SK-N-SH (cell line): Measurements from ENCODE around the gene THSD4. TPM values are rescaled to one million over a fixed set of nuclear protein-coding genes. Genes with fewer than 3 reads are reported as not detected.

Experiments
- CTCF ChIA-PET: fragments of 300-600, 350-600 bp; formaldehyde crosslinking; extraction: SDS; loops from one replicate; lab custom pipeline; 2021; lab: Yijun Ruan, JAX
- POLR2A ChIA-PET: fragments of 350-600 bp; sonication (Branson Sonifier 250); formaldehyde crosslinking; extraction: SDS; loops from one replicate; lab custom pipeline; 2020; ENCODE audit warnings: antibody characterized with exemption, inconsistent platforms; lab: Yijun Ruan, JAX
- DNase-seq: peaks from one replicate; pipeline ENCODE4 v3.0.0; 2012
- H2AFZ ChIP-seq: fragments of 200-600 bp; sonication (generic); 2 replicates; pipeline ENCODE4 v1.8.1; 2016; ENCODE audit warnings: antibody characterized with exemption, mild to moderate bottlenecking, low read depth
- H3F3A ChIP-seq: fragments of 200-600 bp; sonication (generic); replicated peaks from 2 replicates; pipeline ENCODE3; 2016; ENCODE audit warnings: antibody characterized with exemption, mild to moderate bottlenecking; ENCODE audit not compliant: insufficient read depth
- H3K27ac ChIP-seq, 2 experiments: fragments of 200-500 bp in 1 of 2; fragments of 200-600 bp in 1 of 2; sonication (Bioruptor generic) in 1 of 2; sonication (generic), shearing (Covaris generic) in 1 of 2; 2 replicates each; pipeline versions ENCODE4 v1.5.1 to v1.6.1; 2014 to 2016; ENCODE audit warnings: low read depth in 2 of 2, inconsistent platforms in 1 of 2, low read length in 1 of 2, mild to moderate bottlenecking in 1 of 2, mixed read lengths in 1 of 2
- H3K27me3 ChIP-seq: fragments of 200-600 bp; sonication (generic), shearing (Covaris generic); 2 replicates; pipeline ENCODE4 v1.6.1; 2016; ENCODE audit warnings: mixed run types; ENCODE audit not compliant: insufficient read depth
- H3K36me3 ChIP-seq, 2 experiments: fragments of 200-500 bp in 1 of 2; fragments of 200-600 bp in 1 of 2; sonication (Bioruptor generic) in 1 of 2; sonication (generic) in 1 of 2; replicated peaks in 1 of 2; 2 replicates each; pipeline versions ENCODE3 to v1.5.1; 2014 to 2016; ENCODE audit warnings: low read length in 1 of 2, mild to moderate bottlenecking in 1 of 2; ENCODE audit not compliant: insufficient read depth in 2 of 2, control insufficient read depth in 1 of 2
- H3K4me1 ChIP-seq, 2 experiments: fragments of 200-500 bp in 1 of 2; fragments of 200-600 bp in 1 of 2; sonication (Bioruptor generic) in 1 of 2; sonication (generic), shearing (Covaris generic) in 1 of 2; 2 replicates each; pipeline versions ENCODE4 v1.5.1 to v1.6.1; 2014 to 2016; ENCODE audit warnings: low read depth in 1 of 2, low read length in 1 of 2, mixed run types in 1 of 2; ENCODE audit not compliant: insufficient read depth in 2 of 2, control insufficient read depth in 1 of 2
- H3K4me2 ChIP-seq: fragments of 200-600 bp; sonication (generic), shearing (Covaris generic); 2 replicates; pipeline ENCODE4 v1.6.1; 2017; ENCODE audit warnings: mixed run types
- H3K4me3 ChIP-seq, 2 experiments: fragments of 200-500 bp in 1 of 2; fragments of 200-600 bp in 1 of 2; sonication (Bioruptor generic) in 1 of 2; sonication (generic), shearing (Covaris generic) in 1 of 2; 2 replicates each; pipeline versions ENCODE4 v1.5.1 to v1.8.1; 2014 to 2016; ENCODE audit warnings: low read depth in 2 of 2, inconsistent platforms in 1 of 2, low read length in 1 of 2, mild to moderate bottlenecking in 1 of 2, mixed read lengths in 1 of 2, moderate library complexity in 1 of 2
- H3K79me2 ChIP-seq: fragments of 200-600 bp; sonication (generic); 2 replicates; pipeline ENCODE4 v1.8.1; 2017; ENCODE audit warnings: mild to moderate bottlenecking; ENCODE audit not compliant: insufficient read depth
- H3K9ac ChIP-seq: fragments of 200-600 bp; sonication (generic); 2 replicates; pipeline ENCODE4 v1.6.1; 2017; ENCODE audit warnings: mixed run types
- H3K9me2 ChIP-seq: fragments of 200-600 bp; sonication (generic); 2 replicates; pipeline ENCODE4 v1.6.1; 2017; ENCODE audit warnings: mixed run types
- H3K9me3 ChIP-seq: fragments of 200-600 bp; sonication (generic); 2 replicates; pipeline ENCODE4 v1.6.1; 2017; ENCODE audit warnings: mixed run types, mild to moderate bottlenecking, moderate library complexity
- H4K20me1 ChIP-seq: fragments of 200-600 bp; sonication (generic); 2 replicates; pipeline ENCODE4 v1.6.1; 2017; ENCODE audit warnings: mild to moderate bottlenecking, mixed run types; ENCODE audit not compliant: insufficient read depth
- ELF1 ChIP-seq: IDR thresholded peaks from 2 replicates; pipeline ENCODE4 v1.4.0; 2012
- FOXJ3 ChIP-seq: sonication (generic); formaldehyde crosslinking; IDR thresholded peaks from 2 replicates; pipeline ENCODE4 v1.5.1; 2020; ENCODE audit warnings: mild to moderate bottlenecking, missing genetic modification reagents
- IRF3 ChIP-seq: fragments of 150-350 bp; IDR thresholded peaks from 2 replicates; pipeline ENCODE4 v1.6.1; 2016; ENCODE audit warnings: mild to moderate bottlenecking, low read depth, low read length
- JUND ChIP-seq: IDR thresholded peaks from 2 replicates; pipeline ENCODE4 v1.4.0; 2012
- MXI1 ChIP-seq: IDR thresholded peaks from 2 replicates; pipeline ENCODE4 v1.6.1; 2012; ENCODE audit warnings: mild to moderate bottlenecking, low read depth, low read length, improper control_type of control experiment
- NFIC ChIP-seq: IDR thresholded peaks from 2 replicates; pipeline ENCODE4 v1.4.0; 2012; ENCODE audit warnings: borderline replicate concordance
- PBX3 ChIP-seq: IDR thresholded peaks from 2 replicates; pipeline ENCODE4; 2012
- RAD21 ChIP-seq: IDR thresholded peaks from 2 replicates; pipeline ENCODE4 v1.6.1; 2012; ENCODE audit warnings: mild to moderate bottlenecking, low read length
- RXRA ChIP-seq: IDR thresholded peaks from 2 replicates; pipeline ENCODE4 v1.4.0; 2012; ENCODE audit warnings: low read depth, mild to moderate bottlenecking, borderline replicate concordance
- SIN3A ChIP-seq: IDR thresholded peaks from 2 replicates; pipeline ENCODE4 v1.6.1; 2012; ENCODE audit warnings: low read depth, mild to moderate bottlenecking, low read length, moderate library complexity, borderline replicate concordance
- SMC3 ChIP-seq: IDR thresholded peaks from 2 replicates; pipeline ENCODE4 v1.6.1; 2012; ENCODE audit warnings: low read depth, low read length, improper control_type of control experiment
- TCF12 ChIP-seq: IDR thresholded peaks from 2 replicates; pipeline ENCODE4 v1.4.0; 2012
- TEAD4 ChIP-seq: IDR thresholded peaks from 2 replicates; pipeline ENCODE4 v1.4.0; 2012; ENCODE audit warnings: mild to moderate bottlenecking, borderline replicate concordance; ENCODE audit not compliant: insufficient read depth
- USF2 ChIP-seq: fragments of 150-350 bp; IDR thresholded peaks from 2 replicates; pipeline ENCODE4 v1.6.1; 2017; ENCODE audit warnings: antibody characterized with exemption, low read length, low read depth, borderline replicate concordance
- YY1 ChIP-seq: IDR thresholded peaks from 2 replicates; pipeline ENCODE4 v1.4.0; 2012; ENCODE audit warnings: low read depth, mild to moderate bottlenecking
- WGBS: methylation state at CpG from one replicate; pipeline ENCODE4 v1.1.6; 2017; ENCODE audit warnings: low lambda C conversion rate; 5-methylcytosine and 5-hydroxymethylcytosine counted together
- polyA plus RNA-seq, 3 experiments: library from polyadenylated mRNA; depleted of rRNA; stranded (reverse); fragments of >200 nt; gene quantifications; 2 replicates each; pipeline ENCODE4 v1.2.3, GENCODE V29; 2012
- TF ChIP-seq, protein P1 (sequence below): IDR thresholded peaks from 2 replicates; pipeline ENCODE4 v1.4.0; 2012; ENCODE audit warnings: low read depth, borderline replicate concordance
- TF ChIP-seq, protein P2 (sequence below): fragments of 200-600 bp; sonication (generic); IDR thresholded peaks from 2 replicates; pipeline ENCODE4 v1.6.1; 2017; ENCODE audit warnings: antibody characterized with exemption, mild to moderate bottlenecking, moderate library complexity

THSD4 gene
- polyA plus RNA-seq, 1 of the 3 experiments (the other 2 are of a cell fraction), result 79.1 TPM

GRCh38 chr15:71530116-71530515, 414.8 kb downstream of the THSD4 start (continued):
- TF ChIP-seq TEAD4 (no peak), MXI1 (no peak), JUND (no peak), NFIC (no peak), TCF12 (no peak), ELF1 (no peak)
- TF ChIP-seq, protein P1, sequence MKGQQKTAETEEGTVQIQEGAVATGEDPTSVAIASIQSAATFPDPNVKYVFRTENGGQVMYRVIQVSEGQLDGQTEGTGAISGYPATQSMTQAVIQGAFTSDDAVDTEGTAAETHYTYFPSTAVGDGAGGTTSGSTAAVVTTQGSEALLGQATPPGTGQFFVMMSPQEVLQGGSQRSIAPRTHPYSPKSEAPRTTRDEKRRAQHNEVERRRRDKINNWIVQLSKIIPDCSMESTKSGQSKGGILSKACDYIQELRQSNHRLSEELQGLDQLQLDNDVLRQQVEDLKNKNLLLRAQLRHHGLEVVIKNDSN, result no peak

DNA sequence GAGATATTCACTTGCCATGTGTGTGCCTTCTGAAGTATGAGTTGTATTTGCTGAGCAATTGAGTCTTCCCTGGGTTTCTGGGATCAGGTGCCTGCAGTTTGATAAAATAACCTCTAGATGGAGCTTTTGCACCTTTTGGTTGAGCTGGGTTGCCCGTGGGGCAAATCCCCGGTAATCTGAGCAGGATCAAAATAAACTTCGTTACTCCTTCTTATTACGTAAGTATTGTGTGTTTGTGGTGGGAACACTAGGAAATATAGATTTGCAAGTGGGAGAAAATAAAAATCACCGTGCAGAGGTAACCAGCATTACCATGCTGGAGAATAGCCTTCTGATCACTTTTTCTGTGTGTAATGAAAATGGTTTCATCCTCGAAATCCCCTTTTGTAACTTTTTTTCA, 417.7 kb downstream of the THSD4 start:
- H3K9ac ChIP-seq, result no peak overlapping the region
- H3K27me3 ChIP-seq, result no peaks in the 10 kb centered on the region
- TF ChIP-seq USF2, result no peak
- TF ChIP-seq SMC3, result peak; percentile 47
- TF ChIP-seq, protein P2, sequence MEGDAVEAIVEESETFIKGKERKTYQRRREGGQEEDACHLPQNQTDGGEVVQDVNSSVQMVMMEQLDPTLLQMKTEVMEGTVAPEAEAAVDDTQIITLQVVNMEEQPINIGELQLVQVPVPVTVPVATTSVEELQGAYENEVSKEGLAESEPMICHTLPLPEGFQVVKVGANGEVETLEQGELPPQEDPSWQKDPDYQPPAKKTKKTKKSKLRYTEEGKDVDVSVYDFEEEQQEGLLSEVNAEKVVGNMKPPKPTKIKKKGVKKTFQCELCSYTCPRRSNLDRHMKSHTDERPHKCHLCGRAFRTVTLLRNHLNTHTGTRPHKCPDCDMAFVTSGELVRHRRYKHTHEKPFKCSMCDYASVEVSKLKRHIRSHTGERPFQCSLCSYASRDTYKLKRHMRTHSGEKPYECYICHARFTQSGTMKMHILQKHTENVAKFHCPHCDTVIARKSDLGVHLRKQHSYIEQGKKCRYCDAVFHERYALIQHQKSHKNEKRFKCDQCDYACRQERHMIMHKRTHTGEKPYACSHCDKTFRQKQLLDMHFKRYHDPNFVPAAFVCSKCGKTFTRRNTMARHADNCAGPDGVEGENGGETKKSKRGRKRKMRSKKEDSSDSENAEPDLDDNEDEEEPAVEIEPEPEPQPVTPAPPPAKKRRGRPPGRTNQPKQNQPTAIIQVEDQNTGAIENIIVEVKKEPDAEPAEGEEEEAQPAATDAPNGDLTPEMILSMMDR, result peak; percentile 57
- peak; percentile 65 for TF ChIP-seq RAD21
- H3K27ac ChIP-seq, result no peak overlapping the region
- no peaks in the 10 kb centered on the region for H3K4me1 ChIP-seq
- H3K9me2 ChIP-seq, result no peaks in the 10 kb centered on the region
- DNase-seq, result peak; percentile 31
- H3K36me3 ChIP-seq, result no peaks in the 10 kb centered on the region
- WGBS, result 70% methylated on average over 6 of the region's 6 CpGs
- H3K9me3 ChIP-seq, result no peaks in the 10 kb centered on the region
- H3K4me3 ChIP-seq, result no peak overlapping the region
- no peak overlapping the region for H3K4me2 ChIP-seq
- H4K20me1 ChIP-seq, result no peaks in the 10 kb centered on the region
- CTCF ChIA-PET, result interaction anchor here (0.6 to 1.8 kb wide), 5 partner anchors 13 to 608 kb away, joined by 3 to 5 read pairs (median 3); no protein-coding TSS in a partner anchor
- POLR2A ChIA-PET, result no interaction called here
- no peaks in the 10 kb centered on the region for H3F3A ChIP-seq
- H2AFZ ChIP-seq, result no peak overlapping the region
- no peaks in the 10 kb centered on the region for H3K79me2 ChIP-seq

GRCh38 chr15:71538181-71538580, 422.9 kb downstream of the THSD4 start:
- ChIA-PET POLR2A (no interaction called here), CTCF (interaction anchor here (1.7 kb wide), 1 partner anchor 192 kb away, joined by 3 read pairs; no protein-coding TSS in a partner anchor)
- TF ChIP-seq IRF3 (no peak), YY1 (no peak), PBX3 (no peak), FOXJ3 (CRISPR knock-in tag) (no peak), SIN3A (no peak), TCF12 (no peak), ELF1 (no peak), RXRA (no peak), MXI1 (no peak)
- TF ChIP-seq, protein P1, result no peak
- TF ChIP-seq, protein P2, result no peak

More at GRCh38 chr15:71538181-71538580, 422.9 kb downstream of the THSD4 start:
- H4K20me1 ChIP-seq, result no peaks in the 10 kb centered on the region
- no peak overlapping the region for H2AFZ ChIP-seq
- no peak overlapping the region for H3K27ac ChIP-seq
- H3K9ac ChIP-seq, result no peak overlapping the region
- H3K4me1 ChIP-seq, result no peaks in the 10 kb centered on the region
- H3K36me3 ChIP-seq, result no peaks in the 10 kb centered on the region
- no peak overlapping the region for H3K4me2 ChIP-seq
- H3K79me2 ChIP-seq, result no peaks in the 10 kb centered on the region
- no peak for DNase-seq
- WGBS, result 79% methylated on average over 5 of the region's 5 CpGs
- H3K27me3 ChIP-seq, result no peaks in the 10 kb centered on the region
- no peak overlapping the region for H3K4me3 ChIP-seq
- H3F3A ChIP-seq, result no peaks in the 10 kb centered on the region
- no peaks in the 10 kb centered on the region for H3K9me3 ChIP-seq
- no peaks in the 10 kb centered on the region for H3K9me2 ChIP-seq
